IMR-90 (cell line): ENCODE measurements around the gene ROBO1. TPM values are rescaled to one million over a fixed set of nuclear protein-coding genes. Genes with fewer than 3 reads are reported as not detected.

Source experiments
- ATAC-seq: fragments of 200-7000 bp; cut with Tn5 transposase; 2 replicates; pipeline ENCODE4 v1.9.1; 2020; ENCODE audit warnings: low read depth, mild to moderate bottlenecking, moderate library complexity
- BruUV-seq: library from RNA; stranded (reverse); fragments of 400-500 nt; replicated peaks from 2 replicates; lab custom pipeline; 2021; lab: Mats Ljungman, UMichigan
- CTCF ChIA-PET: fragments of 300-600 bp; formaldehyde crosslinking; extraction: SDS; loops from one replicate; lab custom pipeline; 2021; ENCODE audit warnings: antibody characterized with exemption; lab: Yijun Ruan, JAX
- POLR2A ChIA-PET: fragments of 300-600 bp; sonication (Branson Sonifier 250); formaldehyde crosslinking; loops from one replicate; lab custom pipeline; 2022; ENCODE audit warnings: antibody characterized with exemption; ENCODE audit not compliant: unreplicated experiment; lab: Charles Lee
- DNase-seq: peaks from one replicate; pipeline ENCODE4 v3.0.0; 2013
- H2AFZ ChIP-seq: replicated peaks from 2 replicates; pipeline ENCODE3; 2013; ENCODE audit warnings: low read length, mild to moderate bottlenecking; ENCODE audit not compliant: poor library complexity
- H2AK5ac ChIP-seq: 2 replicates; pipeline ENCODE4 v1.6.1; 2013; ENCODE audit warnings: low read depth, low read length, inconsistent platforms
- H2AK9ac ChIP-seq: replicated peaks from 2 replicates; pipeline ENCODE3; 2013; ENCODE audit warnings: mild to moderate bottlenecking, low read depth, low read length, moderate library complexity; ENCODE audit not compliant: poor library complexity
- H2BK120ac ChIP-seq: 2 replicates; pipeline ENCODE4 v1.6.1; 2013; ENCODE audit warnings: low read depth, low read length, inconsistent platforms
- H2BK15ac ChIP-seq: 3 replicates; pipeline ENCODE4 v1.6.1; 2013; ENCODE audit warnings: low read depth, low read length, inconsistent platforms
- H2BK20ac ChIP-seq: 2 replicates; pipeline ENCODE4 v1.6.1; 2013; ENCODE audit warnings: low read depth, mild to moderate bottlenecking, inconsistent platforms, low read length, moderate library complexity
- H2BK5ac ChIP-seq: 2 replicates; pipeline ENCODE4 v1.6.1; 2013; ENCODE audit warnings: mild to moderate bottlenecking, low read depth, low read length, inconsistent platforms; ENCODE audit not compliant: poor library complexity, severe bottlenecking
- H3K14ac ChIP-seq: replicated peaks from 2 replicates; pipeline ENCODE4 v1.6.1; 2013; ENCODE audit warnings: low read depth, low read length, inconsistent platforms
- H3K18ac ChIP-seq: 2 replicates; pipeline ENCODE4 v1.6.1; 2013; ENCODE audit warnings: low read depth, low read length, control low read depth
- H3K23ac ChIP-seq: 2 replicates; pipeline ENCODE4 v1.6.1; 2013; ENCODE audit warnings: low read depth, low read length, inconsistent platforms
- H3K27ac ChIP-seq: 2 replicates; pipeline ENCODE4 v1.5.1; 2013; ENCODE audit warnings: mild to moderate bottlenecking, control low read depth, low read length; ENCODE audit not compliant: insufficient read depth
- H3K27me3 ChIP-seq: 2 replicates; pipeline ENCODE4 v1.6.1; 2013; ENCODE audit warnings: low read length; ENCODE audit not compliant: control insufficient read depth, insufficient read depth
- H3K36me3 ChIP-seq: 2 replicates; pipeline ENCODE4 v1.6.1; 2013; ENCODE audit warnings: low read length, mixed read lengths; ENCODE audit not compliant: control insufficient read depth, insufficient read depth
- H3K4ac ChIP-seq: 2 replicates; pipeline ENCODE4 v1.6.1; 2013; ENCODE audit warnings: low read depth, low read length, inconsistent platforms
- H3K4me1 ChIP-seq: 2 replicates; pipeline ENCODE4 v1.6.1; 2013; ENCODE audit warnings: low read length, mixed read lengths; ENCODE audit not compliant: control insufficient read depth, insufficient read depth
- H3K4me2 ChIP-seq: 2 replicates; pipeline ENCODE4 v1.6.1; 2013; ENCODE audit warnings: low read depth, mild to moderate bottlenecking, control low read depth, low read length, moderate library complexity
- H3K4me3 ChIP-seq: 2 replicates; pipeline ENCODE4 v1.5.1; 2013; ENCODE audit warnings: low read depth, mild to moderate bottlenecking, control low read depth, low read length, moderate library complexity; ENCODE audit not compliant: insufficient read depth
- H3K56ac ChIP-seq: 2 replicates; pipeline ENCODE4 v1.6.1; 2013; ENCODE audit warnings: low read length, inconsistent platforms; ENCODE audit not compliant: insufficient read depth; ENCODE audit errors: extremely low read depth
- H3K79me1 ChIP-seq, 2 experiments: 2 replicates each; pipeline ENCODE4 v1.6.1; 2013; ENCODE audit warnings: low read length in 2 of 2, inconsistent platforms in 1 of 2, low read depth in 1 of 2
- H3K9ac ChIP-seq: 2 replicates; pipeline ENCODE4 v1.6.1; 2013; ENCODE audit warnings: low read depth, low read length, control low read depth
- H3K9me1 ChIP-seq: 2 replicates; pipeline ENCODE4 v1.6.1; 2013; ENCODE audit warnings: low read length, inconsistent platforms; ENCODE audit not compliant: insufficient read depth
- H3K9me3 ChIP-seq: 2 replicates; pipeline ENCODE4 v1.6.1; 2013; ENCODE audit warnings: low read length; ENCODE audit not compliant: control insufficient read depth, insufficient read depth
- H4K20me1 ChIP-seq: 2 replicates; pipeline ENCODE4 v1.6.1; 2013; ENCODE audit warnings: low read length, inconsistent platforms; ENCODE audit not compliant: insufficient read depth
- H4K5ac ChIP-seq: 2 replicates; pipeline ENCODE4 v1.6.1; 2013; ENCODE audit warnings: mild to moderate bottlenecking, low read depth, low read length, control low read depth
- H4K8ac ChIP-seq, 2 experiments: 2 replicates each; pipeline ENCODE4 v1.6.1; 2013; ENCODE audit warnings: low read depth in 2 of 2, low read length in 2 of 2, control low read depth in 1 of 2, inconsistent platforms in 1 of 2
- H4K91ac ChIP-seq: 2 replicates; pipeline ENCODE4 v1.6.1; 2013; ENCODE audit warnings: low read depth, low read length, inconsistent platforms; ENCODE audit not compliant: insufficient read depth
- BHLHE40 ChIP-seq: fragments of 150-350 bp; IDR thresholded peaks from 2 replicates; pipeline ENCODE4 v1.6.1; 2016; ENCODE audit warnings: mild to moderate bottlenecking, low read depth, low read length
- CHD1 ChIP-seq: IDR thresholded peaks from 2 replicates; pipeline ENCODE4 v1.6.1; 2012; ENCODE audit warnings: low read depth, low read length, improper control_type of control experiment
- ELK1 ChIP-seq: fragments of 150-350 bp; IDR thresholded peaks from 2 replicates; pipeline ENCODE4 v1.6.1; 2016; ENCODE audit warnings: low read depth, mild to moderate bottlenecking, low read length, moderate library complexity, borderline replicate concordance
- NFE2L2 ChIP-seq: fragments of 150-350 bp; IDR thresholded peaks from 2 replicates; pipeline ENCODE4 v1.6.1; 2016; ENCODE audit warnings: low read depth, mild to moderate bottlenecking, low read length
- USF2 ChIP-seq: fragments of 150-350 bp; IDR thresholded peaks from 2 replicates; pipeline ENCODE4 v1.6.1; 2017; ENCODE audit warnings: mild to moderate bottlenecking, antibody characterized with exemption, low read length, low read depth
- WGBS, 2 experiments: methylation state at CpG; one replicate each; pipeline versions ENCODE4 v1.1.5 to v1.1.7; 2013; ENCODE audit warnings: missing lambda C conversion rate in 2 of 2; ENCODE audit not compliant: insufficient read length in 1 of 2; ENCODE audit errors: extremely low coverage in 2 of 2; 5-methylcytosine and 5-hydroxymethylcytosine counted together
- dilution Hi-C: fragments of 300-500 bp; cut with HindIII; formaldehyde crosslinking; loops from one replicate; pipeline ENCODE4 v1.14.3; 2018; ENCODE audit warnings: low sequenced_read_pairs; ENCODE audit not compliant: unreplicated experiment
- in situ Hi-C: fragments of 300-500 bp; cut with MboI; formaldehyde crosslinking; loops from 3 replicates; pipeline ENCODE4 v1.14.3; 2019; ENCODE audit warnings: low sequenced_read_pairs, inconsistent platforms, mixed read lengths
- intact Hi-C: fragments of 100-400 bp; cut with micrococcal nuclease; formaldehyde crosslinking; loops from 2 replicates; pipeline ENCODE4 v1.10.0; 2022
- polyA plus RNA-seq, 3 experiments: library from polyadenylated mRNA; depleted of rRNA; stranded (reverse); fragments of >200 nt; gene quantifications; 2 replicates each; pipeline ENCODE4 v1.2.3, GENCODE V29; 2012; ENCODE audit warnings: low replicate concordance in 1 of 3
- total RNA-seq: library from RNA; depleted of rRNA; stranded (reverse); fragments of >200 nt; gene quantifications from 2 replicates; pipeline ENCODE4 v1.2.3, GENCODE V29; 2012

Gene ROBO1
- total and polyA plus RNA-seq, 2 of the 4 experiments (the other 2 are of a cell fraction) = 24.1 to 53.9 TPM

- Histone ChIP-seq H3K9me1 (no peaks in the 10 kb centered on the region), H3K56ac (no peak overlapping the region), H3K27ac (no peak overlapping the region), H3K36me3 (no peaks in the 10 kb centered on the region), H4K5ac (no peak overlapping the region), H3K4ac (no peak overlapping the region), H3K4me1 (no peaks in the 10 kb centered on the region), H2AK9ac (no peak overlapping the region), H4K91ac (no peak overlapping the region), H3K4me3 (no peak overlapping the region), H3K79me1 (no peaks in the 10 kb centered on the region), H2AFZ (no peak overlapping the region), H4K8ac (no peak overlapping the region), H2BK20ac (no peak overlapping the region), H3K14ac (no peak overlapping the region), H3K18ac (no peak overlapping the region), H2BK15ac (no peak overlapping the region), H2BK5ac (no peak overlapping the region), H3K27me3 (no peaks in the 10 kb centered on the region), H2BK120ac (no peak overlapping the region), H4K20me1 (no peaks in the 10 kb centered on the region), H3K9me3 (no peaks in the 10 kb centered on the region), H3K4me2 (no peak overlapping the region), H3K23ac (no peak overlapping the region), H2AK5ac (no peak overlapping the region), H3K9ac (no peak overlapping the region)
- ChIA-PET POLR2A (no interaction called here), CTCF (no interaction called here)
- intact Hi-C loops (no loop called here), in situ Hi-C loops (no loop called here), dilution Hi-C loops (no loop called here)
- DNase-seq (no peak), ATAC-seq (no peak)
- TF ChIP-seq USF2 (no peak), CHD1 (no peak), NFE2L2 (no peak), BHLHE40 (no peak), ELK1 (no peak)
- WGBS, 2 experiments = no CpG with 5 or more reads among the region's 4 CpGs
- no TSS peak for BruUV-seq
Observed at GRCh38 chr3:79636372-79636771, 131.4 kb downstream of the ROBO1 start.
